SK-N-SH (cell line): Measurements from ENCODE around the gene BBS9.

ENCODE experiments used
- CTCF ChIP-seq: fragments of 200-600 bp; sonication (generic); IDR thresholded peaks from 2 replicates; pipeline ENCODE4 v1.6.1; 2017; ENCODE audit warnings: antibody characterized with exemption, mild to moderate bottlenecking, moderate library complexity
- EZH2phosphoT487 ChIP-seq: fragments of 200-600 bp; sonication (generic); IDR thresholded peaks from 2 replicates; pipeline ENCODE4 v1.6.1; 2017; ENCODE audit warnings: low read depth, mixed run types, mild to moderate bottlenecking, antibody characterized with exemption, moderate library complexity, borderline replicate concordance

GRCh38 chr7:33145156-33145555 lies 15.8 kb downstream of the BBS9 start:
- TF ChIP-seq CTCF: no peak
- TF ChIP-seq EZH2phosphoT487: no peak
